Esophagus (tissue), 2 donors: ENCODE results near the gene XPNPEP3. TPM values are rescaled to one million over a fixed set of nuclear protein-coding genes. Genes with fewer than 3 reads are reported as not detected.

ENCODE experiments used
- H3K27ac ChIP-seq, 2 donors: one replicate each; pipeline ENCODE4 v1.5.1; 2013; ENCODE audit warnings: low read depth in 2 of 2, mild to moderate bottlenecking in 2 of 2, inconsistent platforms in 1 of 2, low read length in 1 of 2, moderate library complexity in 1 of 2
- H3K27me3 ChIP-seq, 2 donors: one replicate each; pipeline ENCODE4 v1.6.1; 2013; ENCODE audit warnings: low read length in 2 of 2, control low read depth in 1 of 2, mild to moderate bottlenecking in 1 of 2; ENCODE audit not compliant: insufficient read depth in 2 of 2, control insufficient read depth in 1 of 2
- H3K36me3 ChIP-seq, 2 donors: one replicate each; pipeline ENCODE4 v1.6.1; 2013; ENCODE audit warnings: low read length in 1 of 2; ENCODE audit not compliant: control insufficient read depth in 2 of 2, insufficient read depth in 2 of 2
- H3K4me1 ChIP-seq, 2 donors: one replicate each; pipeline ENCODE4 v1.6.1; 2013; ENCODE audit warnings: low read length in 1 of 2; ENCODE audit not compliant: control insufficient read depth in 2 of 2, insufficient read depth in 2 of 2
- H3K4me3 ChIP-seq, 2 donors: one replicate each; pipeline ENCODE4 v1.5.1; 2013; ENCODE audit warnings: low read length in 2 of 2, mild to moderate bottlenecking in 2 of 2, low read depth in 1 of 2, moderate library complexity in 1 of 2
- H3K9me3 ChIP-seq, 2 donors: one replicate each; pipeline ENCODE4 v1.6.1; 2013; ENCODE audit warnings: mild to moderate bottlenecking in 2 of 2, low read depth in 1 of 2, low read length in 1 of 2, moderate library complexity in 1 of 2; ENCODE audit not compliant: control insufficient read depth in 2 of 2, insufficient read depth in 1 of 2
- WGBS, 2 donors: extraction: QIAGEN DNeasy Blood & Tissue Kit; methylation state at CpG; one replicate each; pipeline ENCODE4 v1.1.7; 2013; 5-methylcytosine and 5-hydroxymethylcytosine counted together
- polyA plus RNA-seq, 2 donors: library from polyadenylated mRNA; stranded (reverse); fragments of 200-250 nt; gene quantifications; one replicate each; pipeline ENCODE4 v1.2.3, GENCODE V29; 2013
- donor health status: healthy with polysubstance abuse.
- donor health status: Bipolar disorder and iron deficiency.

XPNPEP3 gene
- polyA plus RNA-seq, 2 donors, result 2.6 to 9.3 TPM

DNA sequence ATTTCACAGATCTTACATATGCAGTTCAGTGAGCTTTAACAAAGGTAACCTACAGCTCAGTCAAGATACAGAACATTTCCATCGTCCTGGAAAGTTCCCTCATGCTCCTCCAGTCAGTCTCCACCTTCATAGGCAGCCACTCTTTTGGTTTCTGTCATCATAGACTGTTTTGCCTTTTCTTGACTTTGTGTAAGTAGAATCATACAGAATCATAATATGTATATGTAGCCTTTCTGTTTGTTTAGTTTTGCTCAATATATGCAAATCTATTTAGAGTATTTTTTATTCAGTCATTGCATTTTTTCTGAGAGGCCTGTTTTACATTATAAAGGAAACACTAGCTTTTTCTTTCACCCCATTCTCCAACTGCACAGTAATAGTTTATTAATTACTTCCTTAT, 20.0 kb downstream of the XPNPEP3 start:
- no peaks in the 10 kb centered on the region for H3K4me1 ChIP-seq
- peaks cover 4 to 5% of the 10 kb centered on the region in 2 donors for H3K36me3 ChIP-seq
- H3K27me3 ChIP-seq, result no peaks in the 10 kb centered on the region
- 53 to 72% methylated on average over 1 of the region's 1 CpG for WGBS, 2 donors
- no peak overlapping the region for H3K27ac ChIP-seq
- no peaks in the 10 kb centered on the region for H3K9me3 ChIP-seq
- no peak overlapping the region for H3K4me3 ChIP-seq

- WGBS, 2 donors, result 60 to 74% methylated on average over 3 of the region's 3 CpGs
- Histone ChIP-seq H3K4me1 (no peaks in the 10 kb centered on the region), H3K36me3 (peaks cover 5 to 9% of the 10 kb centered on the region in 2 donors)
Measured at GRCh38 chr22:40877488-40877887, 20.5 kb downstream of the XPNPEP3 start.

DNA sequence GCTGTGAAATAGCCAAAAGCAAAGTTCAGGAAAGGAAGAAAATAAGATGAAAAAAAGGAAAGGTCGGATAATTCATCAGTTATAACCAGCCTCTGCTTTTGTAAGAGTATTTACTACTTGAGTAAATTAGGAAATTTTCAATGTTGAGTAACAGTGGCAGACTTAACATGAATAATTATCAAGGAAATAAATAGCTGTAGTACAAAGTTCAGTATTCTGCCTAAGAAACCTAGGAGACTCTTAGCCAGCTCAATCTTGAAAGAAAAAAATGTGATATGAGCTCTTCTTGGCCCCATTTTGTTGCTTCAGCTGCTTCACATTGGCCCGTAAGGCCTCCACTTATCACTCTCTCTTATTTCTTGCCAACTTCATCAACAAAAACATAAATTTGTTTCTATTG, 22.0 kb downstream of the XPNPEP3 start:
- Histone ChIP-seq H3K9me3 (no peaks in the 10 kb centered on the region), H3K4me1 (no peaks in the 10 kb centered on the region), H3K27me3 (no peaks in the 10 kb centered on the region), H3K4me3 (no peak overlapping the region), H3K36me3 (peaks cover 3 to 9% of the 10 kb centered on the region in 2 donors), H3K27ac (no peak overlapping the region)
- 84 to 94% methylated on average over 2 of the region's 2 CpGs for WGBS, 2 donors

More at GRCh38 chr22:40877488-40877887, 20.5 kb downstream of the XPNPEP3 start:
- Histone ChIP-seq H3K9me3 (no peaks in the 10 kb centered on the region), H3K27me3 (no peaks in the 10 kb centered on the region), H3K4me3 (no peak overlapping the region), H3K27ac (no peak overlapping the region)

DNA sequence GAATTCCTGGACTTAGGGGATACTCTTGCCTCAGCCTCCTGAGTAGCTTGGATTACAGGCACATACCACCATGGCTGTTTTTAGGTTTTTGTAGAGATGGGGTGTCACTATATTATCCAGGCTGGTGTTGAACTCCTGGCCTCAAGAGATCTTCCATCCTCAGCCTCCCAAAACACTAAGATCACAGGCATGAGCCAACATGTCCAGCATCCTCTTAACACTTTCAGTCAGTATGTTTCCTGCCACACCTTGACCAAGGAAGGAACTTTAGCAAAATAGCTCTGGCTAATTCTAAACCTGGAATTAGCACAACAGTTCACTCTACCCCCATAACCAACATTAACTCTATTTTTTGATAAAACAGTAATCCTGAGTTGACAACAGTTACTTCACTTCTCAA, 32.2 kb downstream of the XPNPEP3 start:
- Histone ChIP-seq H3K4me3 (no peak overlapping the region), H3K27me3 (no peaks in the 10 kb centered on the region), H3K27ac (no peak overlapping the region), H3K36me3 (peaks cover 0 to 6% of the 10 kb centered on the region in 2 donors), H3K4me1 (no peaks in the 10 kb centered on the region), H3K9me3 (no peaks in the 10 kb centered on the region)

- peaks cover 0 to 6% of the 10 kb centered on the region in 2 donors for H3K36me3 ChIP-seq
- H3K4me3 ChIP-seq, result no peak overlapping the region
- 72 to 81% methylated on average over 3 of the region's 3 CpGs for WGBS, 2 donors
- H3K4me1 ChIP-seq, result no peaks in the 10 kb centered on the region
- H3K9me3 ChIP-seq, result no peaks in the 10 kb centered on the region
- no peaks in the 10 kb centered on the region for H3K27me3 ChIP-seq
- H3K27ac ChIP-seq, result no peak overlapping the region
Measured at GRCh38 chr22:40890881-40891280, 33.9 kb downstream of the XPNPEP3 start.

- no peak overlapping the region for H3K4me3 ChIP-seq
- H3K9me3 ChIP-seq, result no peaks in the 10 kb centered on the region
- H3K36me3 ChIP-seq, result no peaks in the 10 kb centered on the region
- no peaks in the 10 kb centered on the region for H3K4me1 ChIP-seq
- no peak overlapping the region for H3K27ac ChIP-seq
- 91 to 92% methylated on average over 4 of the region's 4 CpGs for WGBS, 2 donors
- no peaks in the 10 kb centered on the region for H3K27me3 ChIP-seq
Measured at GRCh38 chr22:40894417-40894816, 37.5 kb downstream of the XPNPEP3 start.

GRCh38 chr22:40898850-40899357, 42.0 kb downstream of the XPNPEP3 start:
- H3K4me1 ChIP-seq, result no peaks in the 10 kb centered on the region
- H3K27me3 ChIP-seq, result no peaks in the 10 kb centered on the region
- no peak overlapping the region for H3K4me3 ChIP-seq
- WGBS, 2 donors, result 38 to 39% methylated on average over 3 of the region's 3 CpGs
- H3K27ac ChIP-seq, result no peak overlapping the region
- H3K9me3 ChIP-seq, result no peaks in the 10 kb centered on the region
- H3K36me3 ChIP-seq, result no peaks in the 10 kb centered on the region

- Histone ChIP-seq H3K27me3 (no peaks in the 10 kb centered on the region), H3K27ac (no peak overlapping the region), H3K4me3 (no peak overlapping the region), H3K9me3 (no peaks in the 10 kb centered on the region), H3K36me3 (no peaks in the 10 kb centered on the region), H3K4me1 (no peaks in the 10 kb centered on the region)
- WGBS, 2 donors, result 94 to 96% methylated on average over 1 of the region's 1 CpG
Measured at GRCh38 chr22:40904101-40904500, 47.2 kb downstream of the XPNPEP3 start.

DNA sequence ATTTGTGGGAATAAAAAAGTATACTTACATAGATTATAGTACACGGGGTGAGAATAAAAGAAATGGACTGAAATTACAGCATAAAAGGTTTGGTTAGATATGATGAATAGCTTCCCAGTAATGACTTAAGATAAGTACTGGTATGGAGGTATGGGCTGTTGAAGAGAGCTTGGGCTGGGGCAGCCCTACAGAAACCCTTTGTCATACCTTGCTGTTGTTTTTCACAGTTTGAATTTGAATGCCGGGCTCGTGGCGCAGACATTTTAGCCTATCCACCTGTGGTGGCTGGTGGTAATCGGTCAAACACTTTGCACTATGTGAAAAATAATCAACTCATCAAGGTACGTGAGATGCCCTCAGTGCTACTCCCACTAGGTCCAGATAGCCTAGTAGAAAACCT, 51.9 kb downstream of the XPNPEP3 start:
- WGBS, 2 donors, result 96 to 98% methylated on average over 6 of the region's 6 CpGs
- H3K27me3 ChIP-seq, result no peaks in the 10 kb centered on the region
- no peak overlapping the region for H3K27ac ChIP-seq
- H3K4me1 ChIP-seq, result no peaks in the 10 kb centered on the region
- no peaks in the 10 kb centered on the region for H3K36me3 ChIP-seq
- no peak overlapping the region for H3K4me3 ChIP-seq
- H3K9me3 ChIP-seq, result no peaks in the 10 kb centered on the region

GRCh38 chr22:40911772-40912171, 54.8 kb downstream of the XPNPEP3 start:
- 85 to 90% methylated on average over 3 of the region's 3 CpGs for WGBS, 2 donors
- Histone ChIP-seq H3K4me3 (no peak overlapping the region), H3K4me1 (no peaks in the 10 kb centered on the region), H3K27me3 (no peaks in the 10 kb centered on the region), H3K36me3 (no peaks in the 10 kb centered on the region), H3K27ac (no peak overlapping the region), H3K9me3 (no peaks in the 10 kb centered on the region)
